PC-3 (cell line): ENCODE results near the gene EPHB2. TPM values are rescaled to one million over a fixed set of nuclear protein-coding genes. Genes with fewer than 3 reads are reported as not detected.

Experiments
- ATAC-seq: fragments of 200-7000 bp; cut with Tn5 transposase; 2 replicates; pipeline ENCODE4 v1.9.1; 2020; ENCODE audit warnings: mild to moderate bottlenecking, moderate library complexity
- BruUV-seq: library from RNA; stranded (reverse); fragments of 400-500 nt; replicated peaks from 2 replicates; lab custom pipeline; 2021; lab: Mats Ljungman, UMichigan
- CTCF ChIA-PET: fragments of 300-600 bp; sonication (Branson Sonifier 250); formaldehyde crosslinking; loops from one replicate; lab custom pipeline; 2022; ENCODE audit warnings: antibody characterized with exemption; lab: Charles Lee
- POLR2A ChIA-PET: fragments of 300-600 bp; sonication (Branson Sonifier 250); formaldehyde crosslinking; loops from one replicate; lab custom pipeline; 2022; ENCODE audit warnings: antibody characterized with exemption; ENCODE audit not compliant: unreplicated experiment; lab: Charles Lee
- DNase-seq: peaks from one replicate; pipeline ENCODE4 v3.0.0-alpha.2; 2015
- H2AFZ ChIP-seq: fragments of 300-600 bp; sonication (generic); 2 replicates; pipeline ENCODE4 v1.6.0; 2016; ENCODE audit warnings: antibody characterized with exemption, low read length
- H3F3A ChIP-seq: fragments of 300-600 bp; sonication (generic); one replicate; pipeline ENCODE4 v1.6.0; 2017; ENCODE audit warnings: antibody characterized with exemption, low read length, control low read depth, mild to moderate bottlenecking; ENCODE audit not compliant: unreplicated experiment
- H3K27ac ChIP-seq: fragments of 300-600 bp; sonication (generic); 2 replicates; pipeline ENCODE4 v1.5.1; 2016; ENCODE audit warnings: mild to moderate bottlenecking, low read length
- H3K27me3 ChIP-seq: fragments of 300-600 bp; sonication (generic); 2 replicates; pipeline ENCODE4 v1.6.1; 2016; ENCODE audit warnings: low read length, mixed read lengths
- H3K36me3 ChIP-seq: fragments of 300-600 bp; sonication (generic); 2 replicates; pipeline ENCODE4 v1.6.1; 2016; ENCODE audit warnings: low read depth, mixed run types, low read length, mixed read lengths
- H3K4me1 ChIP-seq: fragments of 300-600 bp; sonication (generic); 2 replicates; pipeline ENCODE4 v1.5.1; 2016; ENCODE audit warnings: low read length; ENCODE audit not compliant: insufficient read depth
- H3K4me2 ChIP-seq: fragments of 300-600 bp; sonication (generic); 2 replicates; pipeline ENCODE4 v1.6.0; 2016; ENCODE audit warnings: low read length
- H3K4me3 ChIP-seq: fragments of 300-600 bp; sonication (generic); 2 replicates; pipeline ENCODE4 v1.5.1; 2016; ENCODE audit warnings: mild to moderate bottlenecking, low read length, mixed read lengths
- H3K79me2 ChIP-seq: fragments of 300-600 bp; sonication (generic); 2 replicates; pipeline ENCODE4 v1.6.1; 2017; ENCODE audit warnings: low read length, mixed read lengths
- H3K9ac ChIP-seq: fragments of 300-600 bp; sonication (generic); 2 replicates; pipeline ENCODE4 v1.6.0; 2016; ENCODE audit warnings: mild to moderate bottlenecking, low read length
- H3K9me2 ChIP-seq: fragments of 300-600 bp; sonication (generic); replicated peaks from 2 replicates; pipeline ENCODE4 v1.6.1; 2016; ENCODE audit warnings: mixed run types, low read length, mixed read lengths
- H3K9me3 ChIP-seq: fragments of 300-600 bp; sonication (generic); 2 replicates; pipeline ENCODE4 v1.6.1; 2016; ENCODE audit warnings: low read length, mixed read lengths
- H4K20me1 ChIP-seq: fragments of 300-600 bp; sonication (generic); 2 replicates; pipeline ENCODE4 v1.6.1; 2016; ENCODE audit warnings: low read length, mixed read lengths
- CTCF ChIP-seq: fragments of 300-600 bp; sonication (generic); conservative IDR thresholded peaks from 2 replicates; pipeline ENCODE4 v1.5.1; 2017; ENCODE audit warnings: antibody characterized with exemption, low read depth, mild to moderate bottlenecking, low read length
- EZH2 ChIP-seq: fragments of 300-600 bp; sonication (generic); IDR thresholded peaks from one replicate; pipeline ENCODE4 v1.6.1; 2017; ENCODE audit warnings: antibody characterized with exemption, mild to moderate bottlenecking, low read length; ENCODE audit not compliant: unreplicated experiment
- EZH2phosphoT487 ChIP-seq: fragments of 300-600 bp; sonication (generic); IDR thresholded peaks from 2 replicates; pipeline ENCODE4 v1.6.1; 2018; ENCODE audit warnings: mild to moderate bottlenecking, antibody characterized with exemption, low read length, borderline replicate concordance
- intact Hi-C: fragments of 100-400 bp; cut with micrococcal nuclease; formaldehyde crosslinking; loops from 2 replicates; pipeline ENCODE4 v1.9.0; 2023
- total RNA-seq: library from RNA; depleted of rRNA; stranded (reverse); fragments of >200 nt; gene quantifications from 2 replicates; pipeline ENCODE4 v1.2.3, GENCODE V29; 2014

The EPHB2 gene
- total RNA-seq, 1 experiment from 2014 or later: 23.2 TPM

- Histone ChIP-seq H3K4me3 (no peak overlapping the region), H2AFZ (no peak overlapping the region), H3K79me2 (no peaks in the 10 kb centered on the region), H3K27me3 (no peaks in the 10 kb centered on the region), H3K9ac (no peak overlapping the region), H3K27ac (no peak overlapping the region), H3K9me2 (no peaks in the 10 kb centered on the region), H3K4me2 (no peak overlapping the region), H4K20me1 (no peaks in the 10 kb centered on the region), H3K4me1 (no peaks in the 10 kb centered on the region), H3K36me3 (no peaks in the 10 kb centered on the region), H3K9me3 (no peaks in the 10 kb centered on the region), H3F3A (no peaks in the 10 kb centered on the region)
- DNase-seq (no peak), ATAC-seq (no peak)
- ChIA-PET CTCF (no interaction called here), POLR2A (no interaction called here)
- no TSS peak for BruUV-seq
- TF ChIP-seq EZH2phosphoT487: no peak
- TF ChIP-seq CTCF: no peak
- no peak for TF ChIP-seq EZH2
- intact Hi-C loops: no loop called here
These were observed 71.8 kb downstream of the EPHB2 start for GRCh38 chr1:22782406-22782805.

GRCh38 chr1:22784317-22784716, 73.7 kb downstream of the EPHB2 start:
- Histone ChIP-seq H3K4me3 (no peak overlapping the region), H3K36me3 (no peaks in the 10 kb centered on the region), H3K9ac (no peak overlapping the region), H3F3A (no peaks in the 10 kb centered on the region), H3K27ac (no peak overlapping the region), H3K79me2 (no peaks in the 10 kb centered on the region), H3K9me3 (no peaks in the 10 kb centered on the region), H3K9me2 (no peaks in the 10 kb centered on the region), H3K4me2 (no peak overlapping the region), H2AFZ (no peak overlapping the region), H3K27me3 (no peaks in the 10 kb centered on the region), H4K20me1 (no peaks in the 10 kb centered on the region), H3K4me1 (no peaks in the 10 kb centered on the region)
- POLR2A ChIA-PET: interaction anchor here (0.6 kb wide), 1 partner anchor 209 kb away, joined by 3 read pairs; no protein-coding TSS in a partner anchor
- TF ChIP-seq CTCF: no peak
- TF ChIP-seq EZH2phosphoT487: no peak
- TF ChIP-seq EZH2: no peak
- CTCF ChIA-PET: no interaction called here
- DNase-seq (no peak), ATAC-seq (no peak)
- intact Hi-C loops: no loop called here
- no TSS peak for BruUV-seq

GRCh38 chr1:22784737-22785136, 74.1 kb downstream of the EPHB2 start:
- H3K36me3 ChIP-seq: no peaks in the 10 kb centered on the region
- TF ChIP-seq EZH2: no peak
- no peak for TF ChIP-seq CTCF
- no peak for TF ChIP-seq EZH2phosphoT487
- no peaks in the 10 kb centered on the region for H3K9me2 ChIP-seq
- H3K27me3 ChIP-seq: no peaks in the 10 kb centered on the region
- ATAC-seq: no peak
- no peak overlapping the region for H3K4me2 ChIP-seq
- BruUV-seq: no TSS peak
- H3K9me3 ChIP-seq: no peaks in the 10 kb centered on the region
- H3K79me2 ChIP-seq: no peaks in the 10 kb centered on the region
- no peaks in the 10 kb centered on the region for H4K20me1 ChIP-seq
- POLR2A ChIA-PET: interaction anchor here (0.6 kb wide), 1 partner anchor 209 kb away, joined by 3 read pairs; no protein-coding TSS in a partner anchor
- no peak for DNase-seq
- no peak overlapping the region for H2AFZ ChIP-seq
- no peaks in the 10 kb centered on the region for H3F3A ChIP-seq
- no peak overlapping the region for H3K9ac ChIP-seq
- intact Hi-C loops: no loop called here
- H3K4me3 ChIP-seq: no peak overlapping the region
- CTCF ChIA-PET: no interaction called here
- no peak overlapping the region for H3K27ac ChIP-seq
- H3K4me1 ChIP-seq: no peaks in the 10 kb centered on the region
